Measurements from ENCODE around the gene MSANTD1. TPM values are rescaled to one million over a fixed set of nuclear protein-coding genes. Genes with fewer than 3 reads are reported as not detected.

Gene MSANTD1
- total RNA-seq, 1 experiment from 2014 or later = 0.55 TPM

- no peak for DNase-seq (ENCODE audit: low spot score)
Measured at GRCh38 chr4:3232871-3233271, 16.1 kb upstream of the MSANTD1 start.

DNA sequence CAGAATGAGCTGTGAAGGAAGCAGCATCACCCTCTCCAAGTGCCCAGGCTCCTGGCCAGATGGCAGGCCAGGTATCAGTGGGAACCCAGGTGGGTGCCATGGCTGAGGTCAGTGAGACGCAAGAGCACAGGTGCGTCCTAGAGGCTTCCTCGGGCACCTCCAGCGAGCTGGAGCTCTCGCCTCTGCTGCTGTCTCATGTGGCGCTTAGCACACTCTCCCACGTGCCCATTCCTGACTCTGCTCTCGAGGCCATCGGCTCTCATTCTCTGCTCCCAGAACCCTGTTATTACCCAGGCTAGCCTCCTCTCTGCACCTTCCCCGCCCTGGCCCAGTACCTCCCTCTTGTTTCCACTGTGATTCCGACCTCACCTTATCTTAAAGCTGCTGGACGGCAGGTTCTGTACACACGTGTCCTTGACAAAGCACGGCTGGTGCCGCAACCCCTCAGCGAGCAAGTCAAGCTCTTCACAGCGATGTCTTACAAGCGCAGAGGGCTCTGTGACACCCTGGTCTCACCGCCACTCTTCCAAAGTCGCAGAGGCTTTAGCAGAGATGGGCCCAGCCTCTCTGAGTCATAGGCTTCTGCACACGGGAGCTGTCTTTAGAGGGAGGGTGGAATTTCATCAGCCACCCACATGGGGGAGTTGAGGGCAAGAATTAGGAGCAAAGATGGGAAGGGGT is 15.4 kb upstream of the MSANTD1 start:
- no peak for DNase-seq (ENCODE audit: low spot score)

GRCh38 chr4:3234171-3235029 is 14.6 kb upstream of the MSANTD1 start:
- DNase-seq (ENCODE audit: low spot score) = no peak

DNA sequence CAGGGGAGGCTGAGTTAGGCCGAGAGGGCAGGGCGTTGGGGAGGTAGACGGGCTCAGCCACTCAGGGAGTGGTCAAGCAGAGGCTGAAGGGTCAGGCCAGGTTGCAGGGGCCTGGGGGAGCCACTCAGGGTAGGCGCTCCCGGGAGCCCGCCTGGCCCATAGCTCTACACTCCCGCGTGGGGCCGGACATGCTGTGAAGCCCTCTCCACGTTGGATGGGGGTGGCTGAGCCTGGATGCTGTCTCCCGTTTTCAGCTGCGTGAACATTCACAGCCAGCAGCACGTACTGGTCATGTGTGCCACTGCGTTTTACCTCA is 14.0 kb upstream of the MSANTD1 start:
- no peak for DNase-seq (ENCODE audit: low spot score)

DNA sequence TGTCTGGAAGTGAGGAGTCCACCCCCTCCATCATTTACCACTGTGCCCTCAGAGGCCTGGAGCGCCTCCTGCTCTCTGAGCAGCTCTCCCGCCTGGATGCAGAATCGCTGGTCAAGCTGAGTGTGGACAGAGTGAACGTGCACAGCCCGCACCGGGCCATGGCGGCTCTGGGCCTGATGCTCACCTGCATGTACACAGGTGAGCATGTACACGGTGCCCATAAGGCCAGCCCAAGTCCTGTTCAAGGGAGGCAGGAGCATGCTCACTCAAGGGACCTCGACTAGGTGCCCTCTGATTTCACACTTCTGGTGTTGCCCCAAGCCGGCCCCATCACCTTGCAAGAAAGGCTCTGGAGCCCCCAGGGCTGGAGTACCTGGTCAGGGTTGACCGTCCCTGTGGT is 13.4 kb upstream of the MSANTD1 start:
- DNase-seq (ENCODE audit: low spot score) = no peak

DNA sequence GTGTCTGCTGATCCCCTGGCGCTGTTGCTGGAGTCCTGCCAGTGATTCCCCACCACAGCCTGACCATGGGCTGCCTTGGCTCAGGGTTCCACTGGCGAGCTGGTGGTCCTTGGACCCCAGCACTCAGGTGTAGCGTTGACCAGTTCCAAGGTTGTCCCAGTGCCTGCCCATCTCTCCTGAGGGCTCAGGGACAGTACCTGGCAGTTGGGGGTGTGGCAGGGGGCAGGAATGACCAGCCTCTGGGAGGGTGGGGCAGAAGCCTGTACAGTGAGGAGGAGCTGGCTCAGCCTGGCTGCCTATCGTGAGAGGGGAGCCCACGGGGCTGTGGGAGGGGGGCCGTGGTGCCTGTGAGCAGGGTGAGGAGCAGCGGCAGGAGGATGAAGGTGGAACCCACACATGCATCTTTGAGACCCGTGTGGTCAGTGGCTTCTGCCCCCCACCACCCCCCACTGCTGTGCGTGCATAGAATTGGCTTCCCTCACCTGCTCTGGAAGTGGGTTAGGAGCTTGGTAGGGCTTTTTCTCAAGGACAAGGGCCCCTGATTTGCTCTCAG is 12.6 kb upstream of the MSANTD1 start:
- DNase-seq (ENCODE audit: low spot score) = no peak

GRCh38 chr4:3237266-3237665 is 11.7 kb upstream of the MSANTD1 start:
- no peak for DNase-seq (ENCODE audit: low spot score)

DNA sequence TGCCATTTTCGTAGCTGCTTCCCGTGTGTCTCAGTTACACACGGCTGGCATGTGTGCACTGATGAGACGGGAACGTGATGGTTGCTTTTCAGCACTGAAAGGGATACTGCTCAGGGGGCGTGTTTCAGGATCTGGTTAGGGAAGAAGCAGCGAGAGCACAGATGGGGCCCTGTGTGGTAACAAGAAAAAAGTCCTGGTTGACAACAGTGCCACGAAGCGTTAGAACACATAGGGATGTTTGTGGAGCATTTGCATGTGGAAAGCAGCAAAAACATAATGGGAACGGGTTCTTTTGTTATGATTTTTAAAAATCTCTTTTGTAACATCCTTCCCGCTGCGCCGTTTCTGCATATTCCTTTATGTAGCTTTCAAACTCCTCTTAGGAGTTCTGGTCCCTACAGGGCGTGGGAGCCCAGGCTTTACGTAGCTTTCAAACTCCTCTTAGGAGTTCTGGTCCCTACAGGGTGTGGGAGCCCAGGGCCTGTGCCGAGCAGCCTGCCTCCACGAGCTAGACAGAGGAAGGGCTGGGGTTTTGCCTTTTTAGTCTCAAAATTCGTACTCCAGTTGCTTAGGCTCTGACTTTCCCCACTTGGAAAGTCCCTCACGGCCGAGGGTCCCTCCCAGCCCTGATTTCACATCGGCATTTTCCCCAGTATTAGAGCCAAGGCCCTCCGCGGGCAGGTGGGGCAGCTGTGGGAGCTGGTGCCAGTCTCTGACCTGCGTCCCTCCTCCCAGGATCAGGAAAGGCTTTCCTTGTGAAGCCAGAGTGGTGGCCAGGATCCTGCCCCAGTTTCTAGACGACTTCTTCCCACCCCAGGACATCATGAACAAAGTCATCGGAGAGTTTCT is 11.0 kb upstream of the MSANTD1 start:
- DNase-seq (ENCODE audit: low spot score) = no peak

GRCh38 chr4:3238721-3239120 is 10.2 kb upstream of the MSANTD1 start:
- no peak for DNase-seq (ENCODE audit: low spot score)

- DNase-seq (ENCODE audit: low spot score) = no peak
Measured at GRCh38 chr4:3239303-3239702, 9.7 kb upstream of the MSANTD1 start.

DNA sequence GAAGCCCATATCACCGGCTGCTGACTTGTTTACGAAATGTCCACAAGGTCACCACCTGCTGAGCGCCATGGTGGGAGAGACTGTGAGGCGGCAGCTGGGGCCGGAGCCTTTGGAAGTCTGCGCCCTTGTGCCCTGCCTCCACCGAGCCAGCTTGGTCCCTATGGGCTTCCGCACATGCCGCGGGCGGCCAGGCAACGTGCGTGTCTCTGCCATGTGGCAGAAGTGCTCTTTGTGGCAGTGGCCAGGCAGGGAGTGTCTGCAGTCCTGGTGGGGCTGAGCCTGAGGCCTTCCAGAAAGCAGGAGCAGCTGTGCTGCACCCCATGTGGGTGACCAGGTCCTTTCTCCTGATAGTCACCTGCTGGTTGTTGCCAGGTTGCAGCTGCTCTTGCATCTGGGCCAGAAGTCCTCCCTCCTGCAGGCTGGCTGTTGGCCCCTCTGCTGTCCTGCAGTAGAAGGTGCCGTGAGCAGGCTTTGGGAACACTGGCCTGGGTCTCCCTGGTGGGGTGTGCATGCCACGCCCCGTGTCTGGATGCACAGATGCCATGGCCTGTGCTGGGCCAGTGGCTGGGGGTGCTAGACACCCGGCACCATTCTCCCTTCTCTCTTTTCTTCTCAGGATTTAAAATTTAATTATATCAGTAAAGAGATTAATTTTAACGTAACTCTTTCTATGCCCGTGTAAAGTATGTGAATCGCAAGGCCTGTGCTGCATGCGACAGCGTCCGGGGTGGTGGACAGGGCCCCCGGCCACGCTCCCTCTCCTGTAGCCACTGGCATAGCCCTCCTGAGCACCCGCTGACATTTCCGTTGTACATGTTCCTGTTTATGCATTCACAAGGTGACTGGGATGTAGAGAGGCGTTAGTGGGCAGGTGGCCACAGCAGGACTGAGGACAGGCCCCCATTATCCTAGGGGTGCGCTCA is 8.7 kb upstream of the MSANTD1 start:
- DNase-seq (ENCODE audit: low spot score) = no peak

DNA sequence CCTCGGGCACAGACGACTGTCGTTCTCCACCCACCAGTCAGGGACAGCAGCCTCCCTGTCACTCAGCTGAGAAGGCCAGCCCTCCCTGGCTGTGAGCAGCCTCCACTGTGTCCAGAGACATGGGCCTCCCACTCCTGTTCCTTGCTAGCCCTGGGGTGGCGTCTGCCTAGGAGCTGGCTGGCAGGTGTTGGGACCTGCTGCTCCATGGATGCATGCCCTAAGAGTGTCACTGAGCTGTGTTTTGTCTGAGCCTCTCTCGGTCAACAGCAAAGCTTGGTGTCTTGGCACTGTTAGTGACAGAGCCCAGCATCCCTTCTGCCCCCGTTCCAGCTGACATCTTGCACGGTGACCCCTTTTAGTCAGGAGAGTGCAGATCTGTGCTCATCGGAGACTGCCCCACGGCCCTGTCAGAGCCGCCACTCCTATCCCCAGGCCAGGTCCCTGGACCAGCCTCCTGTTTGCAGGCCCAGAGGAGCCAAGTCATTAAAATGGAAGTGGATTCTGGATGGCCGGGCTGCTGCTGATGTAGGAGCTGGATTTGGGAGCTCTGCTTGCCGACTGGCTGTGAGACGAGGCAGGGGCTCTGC is 7.9 kb upstream of the MSANTD1 start:
- no peak for DNase-seq (ENCODE audit: low spot score)

DNA sequence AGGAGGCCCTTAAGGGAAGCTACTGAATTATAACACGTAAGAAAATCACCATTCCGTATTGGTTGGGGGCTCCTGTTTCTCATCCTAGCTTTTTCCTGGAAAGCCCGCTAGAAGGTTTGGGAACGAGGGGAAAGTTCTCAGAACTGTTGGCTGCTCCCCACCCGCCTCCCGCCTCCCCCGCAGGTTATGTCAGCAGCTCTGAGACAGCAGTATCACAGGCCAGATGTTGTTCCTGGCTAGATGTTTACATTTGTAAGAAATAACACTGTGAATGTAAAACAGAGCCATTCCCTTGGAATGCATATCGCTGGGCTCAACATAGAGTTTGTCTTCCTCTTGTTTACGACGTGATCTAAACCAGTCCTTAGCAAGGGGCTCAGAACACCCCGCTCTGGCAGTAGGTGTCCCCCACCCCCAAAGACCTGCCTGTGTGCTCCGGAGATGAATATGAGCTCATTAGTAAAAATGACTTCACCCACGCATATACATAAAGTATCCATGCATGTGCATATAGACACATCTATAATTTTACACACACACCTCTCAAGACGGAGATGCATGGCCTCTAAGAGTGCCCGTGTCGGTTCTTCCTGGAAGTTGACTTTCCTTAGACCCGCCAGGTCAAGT is 6.9 kb upstream of the MSANTD1 start:
- no peak for DNase-seq (ENCODE audit: low spot score)

- DNase-seq (ENCODE audit: low spot score) = no peak
Measured at GRCh38 chr4:3243136-3243780, 5.7 kb upstream of the MSANTD1 start.

- DNase-seq (ENCODE audit: low spot score) = no peak
Measured at GRCh38 chr4:3244002-3244401, 5.0 kb upstream of the MSANTD1 start.

- no peak for DNase-seq (ENCODE audit: low spot score)
Measured at GRCh38 chr4:3244747-3245146, 4.2 kb upstream of the MSANTD1 start.

DNA sequence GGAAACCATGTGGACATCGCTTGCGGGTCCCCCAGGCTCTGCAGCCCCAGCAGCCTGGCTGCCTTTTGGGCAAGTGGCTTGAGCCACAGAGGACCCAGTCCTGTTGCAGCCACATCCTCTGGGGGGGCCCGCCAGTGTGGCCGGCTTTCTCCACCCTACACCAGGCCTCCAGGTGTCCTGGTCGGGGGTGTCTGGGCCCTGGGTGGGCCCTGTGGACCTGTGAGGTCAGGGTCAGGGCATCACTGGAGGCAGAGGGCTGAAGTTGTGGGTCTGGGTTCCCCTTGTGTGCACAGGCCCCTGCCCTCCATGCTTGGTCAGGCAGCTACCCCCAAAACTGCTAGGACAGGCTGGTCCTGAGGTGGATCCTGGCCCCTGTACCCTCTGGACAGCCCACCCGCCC is 3.3 kb upstream of the MSANTD1 start:
- no peak for DNase-seq (ENCODE audit: low spot score)

DNA sequence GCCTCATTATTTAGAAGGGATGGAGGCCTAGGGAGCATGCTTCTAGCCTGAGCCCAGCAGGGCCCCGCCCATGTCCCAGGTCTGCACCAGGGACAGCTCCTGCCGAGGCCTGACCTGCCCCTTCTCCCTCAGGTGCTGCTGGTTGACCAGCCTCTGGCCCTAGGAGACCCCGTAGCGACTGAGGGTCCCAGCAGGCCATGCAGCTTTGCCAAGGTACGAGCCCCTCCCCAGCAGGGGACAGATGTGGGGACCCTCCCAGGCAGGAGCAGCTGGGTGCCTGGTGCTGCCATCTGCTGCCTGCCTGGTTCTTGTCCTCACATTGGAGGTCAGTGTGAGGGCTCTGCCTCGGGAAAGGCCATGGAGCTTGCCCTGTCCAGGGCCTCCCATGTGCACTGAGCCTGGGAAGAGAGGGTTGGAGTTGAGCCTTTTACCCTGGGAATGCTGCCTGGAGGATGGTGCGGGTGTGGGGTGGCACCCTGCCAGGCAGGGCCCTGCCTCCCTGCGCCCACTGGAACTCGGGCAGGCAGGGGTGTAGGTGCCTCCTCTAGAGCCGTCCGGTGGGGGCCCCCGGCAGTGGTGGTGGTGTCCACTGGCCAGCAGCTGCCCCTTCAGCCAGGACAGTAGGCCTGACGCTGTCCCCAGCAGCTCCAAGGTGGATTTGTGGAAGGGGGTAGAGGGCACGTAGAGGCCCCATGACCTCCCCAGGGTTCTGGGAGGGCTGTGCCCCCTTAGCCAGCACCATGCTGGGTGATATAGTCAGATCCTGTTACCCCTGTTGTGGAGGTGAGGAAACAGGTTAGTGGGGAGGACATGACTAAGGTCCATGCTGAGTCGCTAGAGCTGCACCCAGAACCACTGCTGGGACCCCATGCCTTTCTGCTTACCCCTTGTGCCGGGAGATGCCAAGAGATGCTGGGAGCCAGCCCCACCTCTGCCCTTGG is 2.2 kb upstream of the MSANTD1 start:
- no peak for DNase-seq (ENCODE audit: low spot score)

Data from A172 (cell line).